Mesendoderm (in vitro differentiated cells): ENCODE data around the gene ILDR2.

Source experiments
- DNase-seq: peaks from one replicate; pipeline ENCODE4 v3.0.0; 2013
- H2AK5ac ChIP-seq: 2 replicates; pipeline ENCODE4 v1.6.1; 2013; ENCODE audit warnings: low read length, inconsistent platforms
- H2BK120ac ChIP-seq: 2 replicates; pipeline ENCODE4 v1.6.1; 2013; ENCODE audit warnings: low read depth, mild to moderate bottlenecking, low read length, moderate library complexity, mixed read lengths
- H2BK15ac ChIP-seq: replicated peaks from 2 replicates; pipeline ENCODE4 v1.6.1; 2013; ENCODE audit warnings: low read depth, mild to moderate bottlenecking, moderate library complexity
- H2BK5ac ChIP-seq: 2 replicates; pipeline ENCODE4 v1.6.1; 2013; ENCODE audit warnings: low read length, inconsistent platforms
- H3K18ac ChIP-seq: 2 replicates; pipeline ENCODE4 v1.6.1; 2013; ENCODE audit warnings: mild to moderate bottlenecking, low read length, mixed read lengths
- H3K23ac ChIP-seq: one replicate; pipeline ENCODE4 v1.6.1; 2013; ENCODE audit warnings: low read length
- H3K27ac ChIP-seq: 2 replicates; pipeline ENCODE4 v1.5.1; 2013; ENCODE audit warnings: low read depth, mild to moderate bottlenecking, inconsistent platforms, low read length, moderate library complexity
- H3K27me3 ChIP-seq: 2 replicates; pipeline ENCODE4 v1.6.1; 2013; ENCODE audit warnings: low read length, control low read depth, mild to moderate bottlenecking, inconsistent platforms; ENCODE audit not compliant: insufficient read depth, poor library complexity
- H3K36me3 ChIP-seq: 2 replicates; pipeline ENCODE4 v1.6.1; 2013; ENCODE audit warnings: low read length, inconsistent platforms; ENCODE audit not compliant: control insufficient read depth, insufficient read depth
- H3K4ac ChIP-seq: one replicate; pipeline ENCODE4 v1.6.1; 2013; ENCODE audit warnings: low read depth, mild to moderate bottlenecking, low read length, moderate library complexity
- H3K4me1 ChIP-seq: 2 replicates; pipeline ENCODE4 v1.6.1; 2013; ENCODE audit warnings: low read depth, low read length, inconsistent platforms; ENCODE audit not compliant: control insufficient read depth
- H3K4me2 ChIP-seq: 2 replicates; pipeline ENCODE4 v1.6.1; 2013; ENCODE audit warnings: low read length
- H3K4me3 ChIP-seq: 2 replicates; pipeline ENCODE4 v1.5.1; 2013; ENCODE audit warnings: mild to moderate bottlenecking, low read length
- H3K56ac ChIP-seq: one replicate; pipeline ENCODE4 v1.6.1; 2013; ENCODE audit warnings: low read length
- H3K79me1 ChIP-seq: 2 replicates; pipeline ENCODE4 v1.6.1; 2013; ENCODE audit warnings: low read length, inconsistent platforms
- H3K79me2 ChIP-seq: 2 replicates; pipeline ENCODE4 v1.6.1; 2013; ENCODE audit warnings: mild to moderate bottlenecking, low read length; ENCODE audit not compliant: control insufficient read depth, insufficient read depth
- H3K9ac ChIP-seq: 2 replicates; pipeline ENCODE4 v1.6.1; 2013; ENCODE audit warnings: low read length, inconsistent platforms
- H4K5ac ChIP-seq: one replicate; pipeline ENCODE4 v1.6.1; 2013; ENCODE audit warnings: low read length
- H4K8ac ChIP-seq: one replicate; pipeline ENCODE4 v1.6.1; 2013; ENCODE audit warnings: low read depth, mild to moderate bottlenecking, control low read depth, low read length, moderate library complexity
- WGBS: extraction: QIAGEN DNeasy Blood & Tissue Kit; methylation state at CpG from one replicate; pipeline ENCODE4 v1.1.7; 2013; ENCODE audit warnings: low lambda C conversion rate, missing lambda C conversion rate; ENCODE audit not compliant: insufficient coverage; ENCODE audit errors: extremely low coverage; 5-methylcytosine and 5-hydroxymethylcytosine counted together

ILDR2 gene

GRCh38 chr1:166974647-166975345, 544 bp downstream of the ILDR2 start:
- Histone ChIP-seq H3K4ac (no peak overlapping the region), H2BK15ac (no peak overlapping the region), H3K56ac (no peak overlapping the region), H3K36me3 (no peaks in the 10 kb centered on the region), H2BK120ac (no peak overlapping the region), H4K5ac (no peak overlapping the region), H3K23ac (peak overlapping the region; percentile 38), H2BK5ac (no peak overlapping the region), H3K4me3 (peak overlapping the region; percentile 47), H3K79me2 (no peaks in the 10 kb centered on the region), H2AK5ac (no peak overlapping the region), H4K8ac (no peak overlapping the region), H3K9ac (no peak overlapping the region), H3K4me1 (no peaks in the 10 kb centered on the region), H3K4me2 (peak overlapping the region; percentile 56), H3K27me3 (peaks cover 34% of the 10 kb centered on the region), H3K27ac (no peak overlapping the region), H3K79me1 (no peaks in the 10 kb centered on the region), H3K18ac (no peak overlapping the region)
- DNase-seq = peak; percentile 3
- WGBS = no CpG with 5 or more reads among the region's 17 CpGs

- no peak overlapping the region for H3K56ac ChIP-seq
- H3K79me2 ChIP-seq = no peaks in the 10 kb centered on the region
- H3K18ac ChIP-seq = no peak overlapping the region
- no peak overlapping the region for H2BK15ac ChIP-seq
- H4K8ac ChIP-seq = no peak overlapping the region
- DNase-seq = no peak
- no peak overlapping the region for H3K4me2 ChIP-seq
- H2AK5ac ChIP-seq = no peak overlapping the region
- no peaks in the 10 kb centered on the region for H3K79me1 ChIP-seq
- H3K36me3 ChIP-seq = no peaks in the 10 kb centered on the region
- no peak overlapping the region for H3K4me3 ChIP-seq
- no peak overlapping the region for H3K23ac ChIP-seq
- H3K27me3 ChIP-seq = peaks cover 34% of the 10 kb centered on the region
- no peak overlapping the region for H3K27ac ChIP-seq
- no peak overlapping the region for H3K4ac ChIP-seq
- no peak overlapping the region for H2BK5ac ChIP-seq
- no CpG with 5 or more reads among the region's 2 CpGs for WGBS
- H4K5ac ChIP-seq = no peak overlapping the region
- no peak overlapping the region for H3K9ac ChIP-seq
- H2BK120ac ChIP-seq = no peak overlapping the region
- no peaks in the 10 kb centered on the region for H3K4me1 ChIP-seq
These were observed 2.5 kb downstream of the ILDR2 start for GRCh38 chr1:166972826-166973225.

GRCh38 chr1:166972193-166972592, 3.1 kb downstream of the ILDR2 start:
- H3K18ac ChIP-seq = no peak overlapping the region
- no peaks in the 10 kb centered on the region for H3K79me1 ChIP-seq
- peaks cover 31% of the 10 kb centered on the region for H3K27me3 ChIP-seq
- no peak overlapping the region for H3K9ac ChIP-seq
- no peaks in the 10 kb centered on the region for H3K4me1 ChIP-seq
- H3K56ac ChIP-seq = no peak overlapping the region
- H2BK15ac ChIP-seq = no peak overlapping the region
- H4K8ac ChIP-seq = no peak overlapping the region
- H3K4me2 ChIP-seq = no peak overlapping the region
- H2BK120ac ChIP-seq = no peak overlapping the region
- no peak overlapping the region for H2BK5ac ChIP-seq
- H2AK5ac ChIP-seq = no peak overlapping the region
- H3K23ac ChIP-seq = no peak overlapping the region
- no CpG with 5 or more reads among the region's 3 CpGs for WGBS
- no peak overlapping the region for H4K5ac ChIP-seq
- no peaks in the 10 kb centered on the region for H3K36me3 ChIP-seq
- H3K79me2 ChIP-seq = no peaks in the 10 kb centered on the region
- H3K4me3 ChIP-seq = no peak overlapping the region
- no peak overlapping the region for H3K27ac ChIP-seq
- H3K4ac ChIP-seq = no peak overlapping the region
- no peak for DNase-seq

GRCh38 chr1:166971252-166971651, 4.1 kb downstream of the ILDR2 start:
- Histone ChIP-seq H2BK15ac (no peak overlapping the region), H3K23ac (no peak overlapping the region), H3K4me3 (no peak overlapping the region), H3K4me2 (no peak overlapping the region), H3K18ac (no peak overlapping the region), H3K4me1 (no peaks in the 10 kb centered on the region), H3K27me3 (peaks cover 23% of the 10 kb centered on the region), H3K4ac (no peak overlapping the region), H3K9ac (no peak overlapping the region), H2BK120ac (no peak overlapping the region), H3K79me1 (no peaks in the 10 kb centered on the region), H3K56ac (no peak overlapping the region), H4K5ac (no peak overlapping the region), H2BK5ac (no peak overlapping the region), H3K27ac (no peak overlapping the region), H4K8ac (no peak overlapping the region), H3K36me3 (no peaks in the 10 kb centered on the region), H2AK5ac (no peak overlapping the region), H3K79me2 (no peaks in the 10 kb centered on the region)
- WGBS = no CpG with 5 or more reads among the region's 3 CpGs
- DNase-seq = no peak

GRCh38 chr1:166969074-166969677, 6.2 kb downstream of the ILDR2 start:
- Histone ChIP-seq H2BK15ac (no peak overlapping the region), H3K9ac (no peak overlapping the region), H3K4me2 (no peak overlapping the region), H3K79me1 (no peaks in the 10 kb centered on the region), H4K5ac (no peak overlapping the region), H3K18ac (no peak overlapping the region), H4K8ac (no peak overlapping the region), H3K23ac (no peak overlapping the region), H3K27ac (no peak overlapping the region), H3K4me1 (no peaks in the 10 kb centered on the region), H3K56ac (no peak overlapping the region), H3K4ac (no peak overlapping the region), H3K27me3 (peaks cover 7% of the 10 kb centered on the region), H2BK120ac (no peak overlapping the region), H3K79me2 (no peaks in the 10 kb centered on the region), H3K36me3 (no peaks in the 10 kb centered on the region), H3K4me3 (no peak overlapping the region), H2AK5ac (no peak overlapping the region), H2BK5ac (no peak overlapping the region)
- WGBS = no CpG with 5 or more reads among the region's 5 CpGs
- no peak for DNase-seq
